ENCODE data around the gene FSD2. TPM values are rescaled to one million over a fixed set of nuclear protein-coding genes. Genes with fewer than 3 reads are reported as not detected.

Gene FSD2
- total RNA-seq, 1 experiment from 2014 or later: not detected

- DNase-seq: no peak
- no peaks in the 10 kb centered on the region for H3K79me2 ChIP-seq (ENCODE audit: insufficient read depth, low read length)
- Mint-ChIP-seq H3K4me3 (no peak overlapping the region), H3K27ac (no peak overlapping the region; a peak in 1 of 7 replicates), H3K4me1 (no peaks in the 10 kb centered on the region), H3K27me3 (ENCODE audit: low read depth) (no peaks in the 10 kb centered on the region), H3K9me3 (no peaks in the 10 kb centered on the region), H3K36me3 (ENCODE audit: insufficient read depth in 1 of 3, low read depth in 3 of 3) (peaks cover 18 to 60% (median 35%) of the 10 kb centered on the region in 3 experiments; a peak in 6 of 7 replicates)
- H2BK12ac ChIP-seq (ENCODE audit: insufficient read length, low read depth, low read length): no peak overlapping the region
- H3K27ac ChIP-seq (ENCODE audit: insufficient read length, low read depth, low read length): no peak overlapping the region
- no peak overlapping the region for H2AFZ ChIP-seq (ENCODE audit: low read length)
- H3K18ac ChIP-seq (ENCODE audit: insufficient read length, low read depth, low read length): no peak overlapping the region
- no CpG with 5 or more reads among the region's 13 CpGs for WGBS (ENCODE audit: extremely low coverage, insufficient read length, low lambda C conversion rate)
- no peak overlapping the region for H3K14ac ChIP-seq (ENCODE audit: insufficient read depth, low read length)
- H3K23ac ChIP-seq (ENCODE audit: insufficient read length, low read depth, low read length): no peak overlapping the region
- no peak overlapping the region for H2BK15ac ChIP-seq (ENCODE audit: low read depth, low read length)
- no peak overlapping the region for H4K8ac ChIP-seq (replicated peaks; ENCODE audit: insufficient read length, low read depth, low read length)
- H3K4ac ChIP-seq (ENCODE audit: low read depth, low read length): no peak overlapping the region
- H4K20me1 ChIP-seq (ENCODE audit: control insufficient read depth, insufficient read depth, insufficient read length): no peaks in the 10 kb centered on the region
- H3K9ac ChIP-seq (ENCODE audit: extremely low read depth, insufficient read length, low read length): no peak overlapping the region
- H3K9me3 ChIP-seq (ENCODE audit: control insufficient read depth, low read depth, low read length): no peaks in the 10 kb centered on the region
- no peak overlapping the region for H3K56ac ChIP-seq (ENCODE audit: insufficient read length, low read depth, low read length)
- H3K23me2 ChIP-seq (ENCODE audit: insufficient read length, low read depth, low read length, poor library complexity, severe bottlenecking): no peaks in the 10 kb centered on the region
- H4K5ac ChIP-seq (ENCODE audit: insufficient read length, low read depth, low read length): no peak overlapping the region
- no peak overlapping the region for H4K91ac ChIP-seq (ENCODE audit: insufficient read length, low read depth, low read length)
- H2BK120ac ChIP-seq (ENCODE audit: low read depth, low read length, poor library complexity, severe bottlenecking): no peak overlapping the region
- H3K4me2 ChIP-seq (ENCODE audit: insufficient read depth, insufficient read length, low read length): no peak overlapping the region
- TF ChIP-seq CTCF (conservative IDR thresholded peaks at IDR 0.05): no peak; the same call in 2 of the 3 replicates
- no peak overlapping the region for H2AK5ac ChIP-seq (ENCODE audit: insufficient read length, low read length)
- no peak overlapping the region for H2BK5ac ChIP-seq (ENCODE audit: insufficient read length, low read length)
- H3K27me3 ChIP-seq (ENCODE audit: insufficient read depth, low read length): no peaks in the 10 kb centered on the region
- no peak overlapping the region for H3T11ph ChIP-seq (ENCODE audit: low read length)
- H3K4me1 ChIP-seq (ENCODE audit: insufficient read depth, low read length): no peaks in the 10 kb centered on the region
- H3K79me1 ChIP-seq (ENCODE audit: insufficient read depth, low read depth, low read length, poor library complexity, severe bottlenecking): no peaks in the 10 kb centered on the region
- H2BK20ac ChIP-seq (ENCODE audit: low read depth, low read length, poor library complexity, severe bottlenecking): no peak overlapping the region
Observed at GRCh38 chr15:82832601-82833361, 26.9 kb upstream of the FSD2 start.
